Ramos (cell line): ENCODE measurements around the gene IFRD1.
"Not testable (repeated sequence)": the region's sequence is repeated elsewhere in the genome, so short reads cannot be mapped to it uniquely, and the experiment has no call there.

Source experiments
- in situ Hi-C: fragments of 300-500 bp; cut with MboI; formaldehyde crosslinking; loops from one replicate; pipeline ENCODE4 v1.14.3; 2022; ENCODE audit warnings: low sequenced_read_pairs; ENCODE audit not compliant: unreplicated experiment

The IFRD1 gene

GRCh38 chr7:112510001-112510742 is 59.9 kb downstream of the IFRD1 start:
- in situ Hi-C loops: no loop called here

- in situ Hi-C loops: no loop called here
Measured at GRCh38 chr7:112510743-112511110, 60.5 kb downstream of the IFRD1 start.

DNA sequence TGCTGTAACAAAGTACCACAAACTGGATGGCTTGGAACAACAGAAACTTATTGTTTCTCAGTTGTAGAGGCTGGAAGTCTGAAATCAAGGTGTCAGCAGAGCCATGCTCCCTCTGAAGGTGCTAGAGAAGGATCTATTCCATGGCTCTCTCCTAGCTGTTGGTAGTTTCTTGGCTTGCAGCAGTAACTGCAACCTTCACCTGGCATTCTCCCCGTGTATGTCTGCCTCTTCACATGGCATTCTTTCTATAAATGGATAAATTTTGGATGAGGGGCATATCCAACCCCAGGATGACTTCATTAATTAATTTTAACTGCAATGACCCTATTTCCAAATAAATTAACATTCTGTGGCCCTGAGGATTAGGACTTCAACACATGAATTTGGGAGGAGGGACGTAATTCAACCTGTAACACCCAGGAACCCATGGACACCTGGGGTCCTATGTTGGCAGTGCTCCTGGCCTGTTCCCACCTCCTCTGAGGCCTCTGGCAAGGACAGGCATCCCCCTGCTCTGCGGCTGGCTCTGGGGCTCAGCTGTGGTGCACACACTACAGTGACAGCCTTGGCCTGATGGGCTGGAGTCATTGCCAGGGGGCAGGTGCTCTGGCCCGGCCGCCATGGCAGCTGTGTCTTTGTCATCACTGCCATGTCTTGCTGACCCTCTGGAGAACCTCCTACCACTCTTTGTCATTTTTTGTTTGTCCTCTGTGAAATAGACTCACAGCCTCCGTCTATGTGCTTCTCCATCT is 61.4 kb downstream of the IFRD1 start:
- in situ Hi-C loops: no loop called here

DNA sequence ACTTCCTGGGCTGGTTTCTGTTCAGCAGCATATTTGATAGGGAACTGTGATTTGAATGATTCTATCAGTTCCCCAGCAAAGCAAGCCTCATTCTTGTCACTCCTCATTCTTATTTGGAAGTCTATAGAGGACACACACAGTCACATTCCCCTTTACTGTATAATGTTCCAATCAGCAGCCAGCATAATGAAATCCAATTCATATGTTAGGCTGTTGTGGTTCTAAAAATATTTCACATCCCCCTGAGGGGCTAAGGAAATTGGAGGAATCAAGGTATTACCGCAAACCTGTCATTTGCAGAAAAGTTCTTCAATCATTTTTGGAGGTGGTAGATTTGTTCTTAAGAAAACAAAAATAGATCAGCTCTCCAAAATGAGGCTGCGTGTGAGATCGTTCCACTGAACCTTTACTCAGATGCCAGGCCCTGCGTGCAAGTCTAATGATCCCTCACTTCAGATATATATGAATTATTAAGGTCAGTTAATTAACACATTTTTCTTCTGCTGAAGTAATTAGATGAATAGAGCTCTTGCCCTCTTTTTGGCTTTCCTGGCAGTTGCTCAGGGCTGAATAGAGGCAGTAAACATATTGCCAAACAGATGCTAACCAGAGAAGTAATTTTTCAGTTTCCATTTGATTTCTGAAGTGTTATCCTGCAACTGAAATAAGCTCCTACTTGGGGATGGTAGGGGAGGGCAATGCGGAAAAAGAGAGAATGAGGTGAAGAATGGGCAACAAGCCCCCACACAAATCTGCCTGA is 62.4 kb downstream of the IFRD1 start:
- in situ Hi-C loops: no loop called here

DNA sequence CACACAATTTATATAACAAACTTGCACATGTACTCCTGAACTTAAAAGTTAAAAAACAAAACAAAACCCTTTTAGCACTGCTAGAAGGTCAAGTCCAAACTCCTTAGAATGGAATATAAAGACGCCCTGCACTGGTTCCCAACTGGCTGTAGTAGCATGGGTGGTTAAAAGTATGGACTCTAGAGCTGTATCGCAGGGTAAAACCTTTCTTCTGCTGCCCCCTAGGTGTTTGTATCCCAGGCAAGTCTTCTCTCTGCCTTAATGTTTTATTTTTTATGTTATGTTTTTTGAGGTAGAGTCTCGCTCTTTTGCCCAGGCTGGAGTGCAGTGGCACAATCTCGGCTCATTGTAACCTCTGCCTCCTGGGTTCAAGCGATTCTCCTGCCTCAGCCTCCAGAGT is 65.7 kb downstream of the IFRD1 start:
- in situ Hi-C loops: no loop called here

GRCh38 chr7:112516418-112516817 is 66.2 kb downstream of the IFRD1 start:
- in situ Hi-C loops: not testable (repeated sequence)

GRCh38 chr7:112517487-112517886 is 67.2 kb downstream of the IFRD1 start:
- in situ Hi-C loops: no loop called here

GRCh38 chr7:112520787-112521186 is 70.5 kb downstream of the IFRD1 start:
- in situ Hi-C loops: no loop called here

DNA sequence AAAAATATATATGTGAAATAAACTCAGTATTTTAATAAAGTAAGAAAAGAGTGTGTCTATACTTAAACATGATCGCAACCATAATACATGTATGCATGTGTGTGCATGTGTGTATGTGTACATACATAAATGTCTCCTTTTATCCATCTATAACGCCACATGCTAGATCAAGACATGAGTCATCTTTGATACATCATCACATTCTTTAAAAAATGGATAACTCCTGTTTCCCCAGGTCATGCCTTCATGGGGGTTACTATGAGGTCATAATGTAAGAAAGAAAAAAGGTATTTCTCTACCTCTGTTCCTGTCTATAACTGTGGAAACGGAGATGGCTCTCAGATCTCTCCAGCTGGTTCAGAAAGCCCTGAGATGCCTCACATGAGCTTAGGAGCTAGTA is 71.7 kb downstream of the IFRD1 start:
- in situ Hi-C loops: no loop called here

- in situ Hi-C loops: no loop called here
Measured at GRCh38 chr7:112523871-112524270, 73.6 kb downstream of the IFRD1 start.
